ENCODE results near the gene PID1.

PID1 gene

GRCh38 chr2:229261076-229261475 lies 10.0 kb downstream of the PID1 start:
- no peak for DNase-seq (ENCODE audit: low spot score)

- DNase-seq (ENCODE audit: low spot score) = no peak
These were observed 13.1 kb downstream of the PID1 start for GRCh38 chr2:229257985-229258384.

- no peak for DNase-seq (ENCODE audit: low spot score)
These were observed 14.7 kb downstream of the PID1 start for GRCh38 chr2:229256376-229256775.

- DNase-seq (ENCODE audit: low spot score) = no peak
These were observed 16.9 kb downstream of the PID1 start for GRCh38 chr2:229254206-229254605.

GRCh38 chr2:229252996-229253395 lies 18.1 kb downstream of the PID1 start:
- no peak for DNase-seq (ENCODE audit: low spot score)

- DNase-seq (ENCODE audit: low spot score) = no peak
These were observed 18.8 kb downstream of the PID1 start for GRCh38 chr2:229252280-229252679.

- DNase-seq (ENCODE audit: low spot score) = no peak
These were observed 21.6 kb downstream of the PID1 start for GRCh38 chr2:229249536-229249935.

GRCh38 chr2:229246334-229246733 lies 24.8 kb downstream of the PID1 start:
- no peak for DNase-seq (ENCODE audit: low spot score)

- DNase-seq (ENCODE audit: low spot score) = no peak
These were observed 26.1 kb downstream of the PID1 start for GRCh38 chr2:229244975-229245374.

GRCh38 chr2:229243890-229244560 lies 27.1 kb downstream of the PID1 start:
- DNase-seq (ENCODE audit: low spot score) = no peak

- DNase-seq (ENCODE audit: low spot score) = no peak
These were observed 30.0 kb downstream of the PID1 start for GRCh38 chr2:229240984-229241491.

GRCh38 chr2:229239021-229239420 lies 32.1 kb downstream of the PID1 start:
- DNase-seq (ENCODE audit: low spot score) = no peak

GRCh38 chr2:229237270-229237669 lies 33.8 kb downstream of the PID1 start:
- no peak for DNase-seq (ENCODE audit: low spot score)

- DNase-seq (ENCODE audit: low spot score) = no peak
These were observed 35.8 kb downstream of the PID1 start for GRCh38 chr2:229235131-229235914.

- no peak for DNase-seq (ENCODE audit: low spot score)
These were observed 39.2 kb downstream of the PID1 start for GRCh38 chr2:229231885-229232284.

- no peak for DNase-seq (ENCODE audit: low spot score)
These were observed 39.7 kb downstream of the PID1 start for GRCh38 chr2:229231328-229231868.

GRCh38 chr2:229230911-229231310 lies 40.2 kb downstream of the PID1 start:
- DNase-seq (ENCODE audit: low spot score) = no peak

GRCh38 chr2:229230256-229230655 lies 40.8 kb downstream of the PID1 start:
- DNase-seq (ENCODE audit: low spot score) = no peak

GRCh38 chr2:229226382-229226781 lies 44.7 kb downstream of the PID1 start:
- DNase-seq (ENCODE audit: low spot score) = no peak

- DNase-seq (ENCODE audit: low spot score) = no peak
These were observed 48.0 kb downstream of the PID1 start for GRCh38 chr2:229223107-229223506.

GRCh38 chr2:229221641-229222040 lies 49.4 kb downstream of the PID1 start:
- DNase-seq (ENCODE audit: low spot score) = no peak

- DNase-seq (ENCODE audit: low spot score) = no peak
These were observed 50.8 kb downstream of the PID1 start for GRCh38 chr2:229220254-229220653.

- no peak for DNase-seq (ENCODE audit: low spot score)
These were observed 52.7 kb downstream of the PID1 start for GRCh38 chr2:229218329-229218921.
